Skeletal muscle satellite cell (primary cell): ENCODE data around the gene GRK3.
"Not testable (repeated sequence)": the region's sequence is repeated elsewhere in the genome, so short reads cannot be mapped to it uniquely, and the experiment has no call there.

Source experiments
- H3K27me3 ChIP-seq: 2 replicates; pipeline ENCODE4 v1.7.0; 2013; ENCODE audit warnings: low read length; ENCODE audit not compliant: control insufficient read depth, insufficient read depth
- H3K36me3 ChIP-seq: 2 replicates; pipeline ENCODE4 v1.7.0; 2013; ENCODE audit warnings: mild to moderate bottlenecking, control low read depth, low read length; ENCODE audit not compliant: insufficient read depth
- H3K4me1 ChIP-seq: 2 replicates; pipeline ENCODE4 v1.7.0; 2013; ENCODE audit warnings: low read length; ENCODE audit not compliant: control insufficient read depth, insufficient read depth
- H3K4me2 ChIP-seq: 2 replicates; pipeline ENCODE4 v1.7.0; 2013; ENCODE audit warnings: mild to moderate bottlenecking, low read length
- H3K4me3 ChIP-seq: 2 replicates; pipeline ENCODE4 v1.7.0; 2013; ENCODE audit warnings: low read length
- H3K9ac ChIP-seq: 2 replicates; pipeline ENCODE4 v1.7.0; 2013; ENCODE audit warnings: mild to moderate bottlenecking, low read depth, low read length, moderate library complexity
- H3K9me3 ChIP-seq: replicated peaks from 2 replicates; pipeline ENCODE4 v1.7.0; 2013; ENCODE audit warnings: mild to moderate bottlenecking, control low read depth, low read length

The GRK3 gene

DNA sequence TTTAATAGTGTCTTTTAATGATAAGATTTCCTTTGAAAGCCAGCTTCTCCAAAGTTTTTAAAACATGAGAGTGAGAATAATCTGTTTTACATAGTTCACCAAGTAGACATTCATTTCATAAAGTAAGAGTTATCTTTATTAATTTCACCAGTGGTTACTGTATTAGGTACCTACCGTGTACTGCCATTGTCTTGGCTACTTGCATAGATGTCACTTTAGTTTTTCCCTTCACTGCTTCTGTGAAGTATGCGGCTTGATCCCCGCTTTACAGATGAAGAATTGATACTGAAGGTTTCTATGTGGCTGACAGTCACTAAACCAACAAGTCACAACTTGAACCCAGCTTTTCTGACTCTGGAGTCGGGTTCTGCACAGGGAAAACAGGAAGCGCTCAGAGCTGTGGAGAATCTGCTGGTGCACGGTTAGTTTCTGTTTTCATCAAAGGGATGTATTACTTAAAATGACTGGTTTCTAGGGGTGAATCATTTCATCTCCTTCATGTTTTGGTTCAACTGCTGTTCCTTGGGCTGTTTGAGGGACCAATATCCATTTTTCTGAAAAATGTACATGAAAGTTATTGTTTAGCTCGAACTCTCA, 138.2 kb downstream of the GRK3 start:
- Histone ChIP-seq H3K36me3 (no peaks in the 10 kb centered on the region), H3K4me3 (no peak overlapping the region), H3K4me2 (no peak overlapping the region), H3K9me3 (no peaks in the 10 kb centered on the region), H3K27me3 (peaks cover 5% of the 10 kb centered on the region), H3K4me1 (no peaks in the 10 kb centered on the region), H3K9ac (no peak overlapping the region)

GRCh38 chr22:25704701-25705100, 140.2 kb downstream of the GRK3 start:
- H3K9ac ChIP-seq: no peak overlapping the region
- no peak overlapping the region for H3K4me3 ChIP-seq
- no peaks in the 10 kb centered on the region for H3K9me3 ChIP-seq
- no peaks in the 10 kb centered on the region for H3K27me3 ChIP-seq
- no peaks in the 10 kb centered on the region for H3K4me1 ChIP-seq
- H3K36me3 ChIP-seq: no peaks in the 10 kb centered on the region
- H3K4me2 ChIP-seq: no peak overlapping the region

GRCh38 chr22:25706197-25706596, 141.7 kb downstream of the GRK3 start:
- Histone ChIP-seq H3K4me2 (no peak overlapping the region), H3K36me3 (no peaks in the 10 kb centered on the region), H3K4me3 (no peak overlapping the region)

GRCh38 chr22:25708430-25708829, 144.0 kb downstream of the GRK3 start:
- not testable (repeated sequence) for H3K4me1 ChIP-seq, H3K4me3 ChIP-seq, H3K9me3 ChIP-seq, H3K4me2 ChIP-seq, H3K27me3 ChIP-seq, H3K36me3 ChIP-seq, H3K9ac ChIP-seq

More at GRCh38 chr22:25706197-25706596, 141.7 kb downstream of the GRK3 start:
- H3K27me3 ChIP-seq: no peaks in the 10 kb centered on the region
- no peaks in the 10 kb centered on the region for H3K4me1 ChIP-seq
- H3K9me3 ChIP-seq: no peaks in the 10 kb centered on the region
- H3K9ac ChIP-seq: no peak overlapping the region

DNA sequence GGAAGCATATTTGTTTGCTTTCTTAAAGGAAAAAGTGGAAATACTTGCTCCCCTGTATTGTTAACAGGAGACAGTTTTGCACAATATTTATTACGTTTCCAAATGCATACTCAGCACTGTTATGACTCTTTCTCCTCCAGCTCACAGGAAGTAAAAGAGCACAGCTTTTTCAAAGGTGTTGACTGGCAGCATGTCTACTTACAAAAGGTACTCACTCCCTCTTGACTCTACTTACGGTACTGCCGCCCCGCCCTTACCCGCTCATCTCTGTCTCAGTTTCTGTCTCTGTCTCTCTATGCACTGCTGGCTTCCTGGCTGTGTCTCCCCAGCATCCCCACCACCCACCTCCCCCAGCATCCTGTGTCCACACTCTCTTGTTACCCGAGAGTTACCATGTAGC, 145.3 kb downstream of the GRK3 start:
- no peaks in the 10 kb centered on the region for H3K4me1 ChIP-seq
- no peak overlapping the region for H3K4me3 ChIP-seq
- H3K9ac ChIP-seq: no peak overlapping the region
- H3K4me2 ChIP-seq: no peak overlapping the region
- H3K9me3 ChIP-seq: no peaks in the 10 kb centered on the region
- H3K36me3 ChIP-seq: no peaks in the 10 kb centered on the region
- H3K27me3 ChIP-seq: no peaks in the 10 kb centered on the region

- Histone ChIP-seq H3K9me3 (no peaks in the 10 kb centered on the region), H3K36me3 (no peaks in the 10 kb centered on the region), H3K9ac (no peak overlapping the region), H3K4me1 (no peaks in the 10 kb centered on the region), H3K27me3 (no peaks in the 10 kb centered on the region), H3K4me3 (no peak overlapping the region), H3K4me2 (no peak overlapping the region)
Measured at GRCh38 chr22:25710501-25710900, 146.0 kb downstream of the GRK3 start.

- Histone ChIP-seq H3K9ac (no peak overlapping the region), H3K4me3 (no peak overlapping the region), H3K27me3 (no peaks in the 10 kb centered on the region), H3K4me2 (no peak overlapping the region), H3K9me3 (no peaks in the 10 kb centered on the region), H3K36me3 (no peaks in the 10 kb centered on the region), H3K4me1 (no peaks in the 10 kb centered on the region)
Measured at GRCh38 chr22:25711491-25711890, 147.0 kb downstream of the GRK3 start.

DNA sequence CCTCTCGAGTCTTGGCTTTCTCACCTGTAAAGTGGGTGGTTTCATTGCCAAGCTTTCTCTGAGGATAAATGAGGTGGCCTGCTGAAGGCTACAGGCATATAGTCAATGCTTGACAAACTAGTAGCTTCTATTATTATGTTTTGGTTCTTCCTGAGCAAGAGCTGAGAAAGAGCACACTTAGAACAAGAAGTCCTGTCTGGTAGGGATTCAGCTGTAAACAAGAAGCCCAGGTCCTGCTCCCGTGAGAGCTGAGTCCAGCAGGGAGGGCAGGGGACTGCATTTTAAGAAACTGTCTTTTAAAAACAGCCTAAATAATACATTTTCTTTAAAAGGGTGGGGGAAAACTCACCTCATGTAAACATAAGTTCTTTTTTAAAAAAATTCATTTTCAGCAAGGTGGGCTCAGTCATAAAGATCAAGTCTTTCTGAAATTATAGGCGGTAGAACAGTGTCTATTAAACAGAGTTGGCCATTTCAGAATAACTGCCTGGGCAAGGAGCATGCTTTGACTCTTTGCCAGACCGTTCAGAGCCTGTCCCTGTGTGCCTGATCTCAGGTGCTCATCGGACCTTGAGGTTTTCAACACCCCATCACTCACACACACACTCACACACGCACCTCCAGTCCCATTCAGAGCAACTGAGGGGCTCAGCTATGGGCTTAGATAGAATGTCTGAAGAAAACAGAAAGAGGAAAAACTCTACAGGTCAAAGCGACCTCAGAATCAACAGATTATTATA, 148.4 kb downstream of the GRK3 start:
- Histone ChIP-seq H3K4me2 (no peak overlapping the region), H3K27me3 (no peaks in the 10 kb centered on the region), H3K9me3 (no peaks in the 10 kb centered on the region), H3K36me3 (no peaks in the 10 kb centered on the region), H3K4me3 (no peak overlapping the region), H3K9ac (no peak overlapping the region), H3K4me1 (no peaks in the 10 kb centered on the region)

DNA sequence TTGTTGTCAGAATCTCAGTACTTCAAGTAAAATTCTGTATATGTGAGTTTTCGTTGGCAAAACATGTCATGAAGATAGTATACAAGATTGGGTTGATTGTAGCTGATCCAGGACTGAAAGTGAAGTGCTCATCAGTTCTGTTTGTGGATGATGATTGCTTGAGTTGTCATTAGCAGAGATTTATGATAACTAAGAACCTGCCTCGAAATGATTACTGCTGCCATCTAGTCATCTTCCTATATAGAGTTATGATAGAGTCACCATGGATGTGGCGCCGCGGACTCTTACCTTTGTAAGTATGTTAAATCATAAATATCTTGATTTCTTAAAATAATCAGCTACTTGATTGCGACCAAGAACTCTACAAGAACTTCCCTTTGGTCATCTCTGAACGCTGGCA, 149.6 kb downstream of the GRK3 start:
- Histone ChIP-seq H3K9ac (no peak overlapping the region), H3K27me3 (no peaks in the 10 kb centered on the region), H3K4me1 (no peaks in the 10 kb centered on the region), H3K9me3 (no peaks in the 10 kb centered on the region), H3K4me3 (no peak overlapping the region), H3K4me2 (no peak overlapping the region), H3K36me3 (no peaks in the 10 kb centered on the region)

DNA sequence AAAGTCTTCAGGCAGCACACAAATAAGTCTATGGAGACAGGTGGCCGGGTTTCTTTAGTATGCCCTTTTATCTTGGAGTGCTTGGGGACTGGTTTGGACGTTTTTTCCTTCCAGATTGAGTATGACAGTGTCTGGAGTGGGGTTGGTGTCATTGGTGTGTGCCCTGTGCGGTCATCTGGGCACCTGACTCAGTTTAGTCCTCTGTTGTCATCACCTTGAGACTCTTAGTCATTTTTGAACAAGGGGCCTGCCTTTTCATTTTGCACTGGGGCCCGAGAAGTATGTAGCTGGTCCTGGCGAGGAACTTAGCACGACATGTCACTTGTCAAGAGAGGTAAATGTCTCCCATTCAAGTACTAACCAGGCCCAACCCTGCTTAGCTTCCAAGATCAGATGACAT, 150.3 kb downstream of the GRK3 start:
- Histone ChIP-seq H3K27me3 (no peaks in the 10 kb centered on the region), H3K4me2 (no peak overlapping the region), H3K9me3 (no peaks in the 10 kb centered on the region), H3K4me3 (no peak overlapping the region), H3K4me1 (no peaks in the 10 kb centered on the region), H3K36me3 (no peaks in the 10 kb centered on the region), H3K9ac (no peak overlapping the region)

- no peaks in the 10 kb centered on the region for H3K36me3 ChIP-seq
- no peak overlapping the region for H3K4me2 ChIP-seq
- no peaks in the 10 kb centered on the region for H3K27me3 ChIP-seq
- no peak overlapping the region for H3K4me3 ChIP-seq
- H3K4me1 ChIP-seq: no peaks in the 10 kb centered on the region
- no peak overlapping the region for H3K9ac ChIP-seq
- H3K9me3 ChIP-seq: no peaks in the 10 kb centered on the region
Measured at GRCh38 chr22:25716637-25717036, 152.2 kb downstream of the GRK3 start.
